H1 (cell line): ENCODE data around the gene PGP. TPM values are rescaled to one million over a fixed set of nuclear protein-coding genes. Genes with fewer than 3 reads are reported as not detected.

Experiments
- CBX5 ChIP-seq: fragments of 300-800, 300-1000 bp; sonication (generic); IDR thresholded peaks from 2 replicates; pipeline ENCODE4 v1.7.1; 2016; ENCODE audit warnings: antibody characterized with exemption, low read length, low read depth
- KDM1A ChIP-seq: fragments of 200-600, 300-600 bp; sonication (generic); IDR thresholded peaks from 2 replicates; pipeline ENCODE4 v1.7.1; 2016; ENCODE audit warnings: mild to moderate bottlenecking, low read length, borderline replicate concordance
- TAF1 ChIP-seq: IDR thresholded peaks from 2 replicates; pipeline ENCODE4 v1.6.1; 2011; ENCODE audit warnings: mild to moderate bottlenecking, low read depth, low read length
- polyA plus RNA-seq, 7 experiments: library from polyadenylated mRNA; depleted of rRNA in 3 of 7; stranded (reverse) in 5 of 7; unstranded in 2 of 7; fragments of >200 nt in 5 of 7; fragments of 200-250 nt in 2 of 7; gene quantifications; 1 replicate in 5 of 7; 2 replicates in 1 of 7; 4 replicates in 1 of 7; pipeline versions ENCODE4 v1.2.1 to v1.2.3, GENCODE V29; 2011 to 2013; ENCODE audit warnings: missing spikeins in 2 of 7, mixed read lengths in 2 of 7
- total RNA-seq: library from RNA; stranded (reverse); fragmentation: NEBNext Ultra II Directional; extraction: Animal tissue kit (Norgen Biotek cat#: 25700); gene quantifications from 2 replicates; pipeline ENCODE4 v1.2.1, GENCODE V29; 2021

The PGP gene
- total and polyA plus RNA-seq, 2 of the 8 experiments (the other 6 are each of a cell fraction or from before 2014, with no cell fraction given): 30.9 to 55.9 TPM

GRCh38 chr16:2206780-2207433 is 7.7 kb downstream of the PGP start (continued):
- TF ChIP-seq TAF1 (no peak), CBX5 (no peak), KDM1A (no peak)
- TF ChIP-seq, all 59 proteins: peak for 0
